ENCODE results near the gene KCNK6. TPM values are rescaled to one million over a fixed set of nuclear protein-coding genes. Genes with fewer than 3 reads are reported as not detected.
A peak's percentile ranks its signal among the peaks of the same experiment; 100 is the strongest.

The KCNK6 gene
- total RNA-seq, 1 donor from 2014 or later: 1.4 TPM

DNA sequence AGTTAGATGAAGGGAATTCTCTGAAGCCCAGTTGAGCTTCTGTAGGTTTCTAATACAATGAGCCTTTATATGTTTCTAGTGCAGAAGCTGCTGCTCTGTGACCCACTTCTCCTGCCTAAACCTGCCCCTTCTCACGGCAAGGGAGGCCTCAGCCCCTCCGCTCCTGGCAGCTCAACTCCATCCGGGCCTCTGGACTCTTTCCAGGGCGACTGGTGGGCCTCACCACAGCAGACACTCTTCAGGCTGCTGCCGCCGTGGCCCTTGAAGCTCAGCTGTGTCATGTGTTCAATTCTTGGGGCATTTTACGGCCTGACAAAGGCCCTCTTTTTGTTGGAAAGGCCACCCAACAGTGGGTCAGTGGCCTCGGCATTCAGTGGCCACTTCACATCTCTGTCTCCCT, 25.6 kb upstream of the KCNK6 start:
- ATAC-seq (no peak), DNase-seq (ENCODE audit: low spot score) (no peak)

DNA sequence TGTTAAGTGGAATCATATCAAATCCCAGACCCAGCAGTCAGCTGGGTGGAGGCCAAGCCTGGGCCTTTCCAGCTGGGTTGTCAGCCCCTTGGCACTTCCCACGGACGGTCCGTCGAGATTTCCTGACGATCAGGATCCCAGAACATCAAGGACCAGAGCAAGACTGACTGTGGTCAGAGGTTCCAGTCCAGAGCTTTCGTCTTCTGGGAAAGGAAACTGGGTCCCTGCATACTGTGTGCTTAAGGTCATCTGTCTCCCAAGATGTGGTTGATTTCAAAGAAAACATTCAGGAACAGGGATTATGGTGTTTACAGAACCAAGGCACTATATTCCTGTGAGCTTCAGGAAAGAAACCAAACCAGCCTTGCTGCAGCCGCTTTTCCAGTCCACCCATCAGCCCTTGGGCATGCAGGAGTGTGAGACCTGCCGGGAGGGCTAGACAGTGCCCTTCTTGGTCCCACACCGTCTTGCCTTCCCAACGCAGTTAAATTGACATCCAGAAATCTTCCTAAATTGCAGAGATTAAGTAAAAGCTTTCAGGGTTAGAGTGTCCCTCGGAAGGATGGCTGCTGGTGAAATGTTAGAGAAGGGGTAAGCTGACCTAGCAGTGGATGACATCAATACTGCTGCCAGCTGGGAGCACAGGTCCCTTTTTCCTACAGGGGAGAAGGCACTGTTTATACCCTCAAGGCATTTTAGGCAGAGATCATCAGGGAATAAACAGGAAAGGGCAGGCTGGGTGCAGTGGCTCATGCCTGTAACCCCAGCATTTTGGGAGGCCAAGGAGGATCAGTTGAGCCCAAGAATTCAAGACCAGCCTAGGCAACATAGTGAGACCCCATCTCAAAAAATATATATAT, 20.6 kb upstream of the KCNK6 start:
- no peak for ATAC-seq
- DNase-seq (ENCODE audit: low spot score): no peak

- ATAC-seq (no peak), DNase-seq (ENCODE audit: low spot score) (no peak)
Measured at GRCh38 chr19:38303517-38304351, 15.9 kb upstream of the KCNK6 start, which contains the start of gene C19orf33. C19orf33 (plus strand) TSS chr19:38304251; CDS start chr19:38304262, 11 bp downstream.

GRCh38 chr19:38304352-38304865, 15.2 kb upstream of the KCNK6 start:
- DNase-seq (ENCODE audit: low spot score) (no peak), ATAC-seq (no peak)

- no peak for ATAC-seq
- no peak for DNase-seq (ENCODE audit: low spot score)
Measured at GRCh38 chr19:38304866-38305429, 14.7 kb upstream of the KCNK6 start.

- no peak for ATAC-seq
- DNase-seq (ENCODE audit: low spot score): no peak
Measured at GRCh38 chr19:38306236-38306635, 13.4 kb upstream of the KCNK6 start.

GRCh38 chr19:38307076-38307475, 12.6 kb upstream of the KCNK6 start:
- no peak for ATAC-seq
- DNase-seq (ENCODE audit: low spot score): no peak

- ATAC-seq: no peak
- no peak for DNase-seq (ENCODE audit: low spot score)
Measured at GRCh38 chr19:38307597-38307996, 12.0 kb upstream of the KCNK6 start.

- no peak for ATAC-seq
- no peak for DNase-seq (ENCODE audit: low spot score)
Measured at GRCh38 chr19:38308006-38308766, 11.5 kb upstream of the KCNK6 start.

GRCh38 chr19:38308926-38309614, 10.6 kb upstream of the KCNK6 start:
- DNase-seq (ENCODE audit: low spot score) (no peak), ATAC-seq (no peak)

DNA sequence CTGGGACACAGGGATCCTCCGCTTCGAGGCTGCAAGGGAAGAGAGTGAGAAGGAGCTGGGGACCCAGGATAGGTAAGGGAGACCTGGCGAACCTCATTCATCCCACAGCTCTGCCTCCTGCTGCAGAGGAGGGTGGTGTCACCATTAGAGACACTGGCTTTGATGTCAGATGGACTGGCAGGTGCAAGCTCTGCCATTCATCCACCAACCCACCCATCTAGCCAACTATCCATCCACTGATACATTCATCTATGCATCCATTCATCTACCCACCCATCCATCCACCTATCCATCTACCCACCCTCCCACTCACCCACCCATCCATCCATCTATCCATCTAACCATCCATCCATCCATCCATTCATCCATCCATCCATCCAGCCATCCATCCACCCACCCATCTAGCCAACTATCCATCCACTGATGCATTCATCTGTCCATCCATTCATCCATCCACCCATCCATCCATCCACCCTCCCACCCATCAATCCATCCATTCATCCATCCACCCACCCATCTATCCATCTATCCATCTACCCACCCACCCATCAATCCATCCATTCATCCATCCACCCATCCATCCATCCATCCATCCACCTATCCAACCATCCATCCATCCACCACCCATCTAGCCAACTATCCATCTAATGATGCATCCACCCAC, 9.9 kb upstream of the KCNK6 start:
- DNase-seq (ENCODE audit: low spot score): no peak

GRCh38 chr19:38310279-38310670, 9.4 kb upstream of the KCNK6 start:
- DNase-seq (ENCODE audit: low spot score) (no peak), ATAC-seq (no peak)

More for the DNA sequence above, 9.9 kb upstream of the KCNK6 start:
- ATAC-seq: no peak

GRCh38 chr19:38310986-38311385, 8.7 kb upstream of the KCNK6 start:
- no peak for ATAC-seq
- DNase-seq (ENCODE audit: low spot score): no peak

- ATAC-seq (peak; percentile 93), DNase-seq (ENCODE audit: low spot score) (peak; percentile 96)
Measured at GRCh38 chr19:38315657-38316476, 3.8 kb upstream of the KCNK6 start, which contains the start of gene YIF1B. YIF1B (minus strand) TSS chr19:38315947; CDS start chr19:38315917, 30 bp downstream.

GRCh38 chr19:38316477-38317067, 3.1 kb upstream of the KCNK6 start:
- DNase-seq (ENCODE audit: low spot score) (no peak), ATAC-seq (no peak)

GRCh38 chr19:38317104-38317612, 2.5 kb upstream of the KCNK6 start:
- no peak for DNase-seq (ENCODE audit: low spot score)
- ATAC-seq: no peak

GRCh38 chr19:38318660-38319059, 985 bp upstream of the KCNK6 start:
- DNase-seq (ENCODE audit: low spot score) (no peak), ATAC-seq (no peak)

GRCh38 chr19:38320969-38321339, 1.3 kb downstream of the KCNK6 start:
- no peak for DNase-seq (ENCODE audit: low spot score)
- ATAC-seq: no peak

Measured in left lobe of liver (tissue), 2 donors.